Calu3 (cell line): ENCODE data around the gene FAM186B. TPM values are rescaled to one million over a fixed set of nuclear protein-coding genes. Genes with fewer than 3 reads are reported as not detected.
A peak's percentile ranks its signal among the peaks of the same experiment; 100 is the strongest.

Source experiments
- BruUV-seq: library from RNA; stranded (reverse); fragments of 400-500 nt; replicated peaks from 2 replicates; lab custom pipeline; 2021; lab: Mats Ljungman, UMichigan
- CTCF ChIA-PET: fragments of 300-600 bp; sonication (Branson Sonifier 250); formaldehyde crosslinking; loops from one replicate; lab custom pipeline; 2022; ENCODE audit warnings: antibody characterized with exemption; lab: Charles Lee
- DNase-seq: peaks from one replicate; pipeline ENCODE4 v3.0.0; 2022
- H3K27ac Mint-ChIP-seq: one replicate; pipeline ENCODE4 v1.8.0; 2022; ENCODE audit warnings: mixed read lengths; ENCODE audit not compliant: unreplicated experiment
- H3K27me3 Mint-ChIP-seq: one replicate; pipeline ENCODE4 v1.8.0; 2022; ENCODE audit warnings: mixed read lengths; ENCODE audit not compliant: unreplicated experiment
- H3K36me3 Mint-ChIP-seq: one replicate; pipeline ENCODE4 v1.8.0; 2022; ENCODE audit warnings: mild to moderate bottlenecking, moderate library complexity, mixed read lengths; ENCODE audit not compliant: insufficient read depth, unreplicated experiment
- H3K4me1 Mint-ChIP-seq: one replicate; pipeline ENCODE4 v1.8.0; 2022; ENCODE audit warnings: mild to moderate bottlenecking, low read depth, mixed read lengths; ENCODE audit not compliant: unreplicated experiment
- H3K4me3 Mint-ChIP-seq: one replicate; pipeline ENCODE4 v1.8.0; 2022; ENCODE audit warnings: mild to moderate bottlenecking, low read depth, moderate library complexity, mixed read lengths; ENCODE audit not compliant: unreplicated experiment
- H3K9me3 Mint-ChIP-seq: one replicate; pipeline ENCODE4 v1.8.0; 2022; ENCODE audit warnings: low read depth, mixed read lengths; ENCODE audit not compliant: unreplicated experiment
- intact Hi-C: fragments of 100-400 bp; cut with micrococcal nuclease; formaldehyde crosslinking; loops from one replicate; pipeline ENCODE4 v1.10.0; 2022; ENCODE audit not compliant: unreplicated experiment
- total RNA-seq: library from RNA; stranded (reverse); gene quantifications from 2 replicates; pipeline ENCODE4 v1.2.3, GENCODE V29; 2022
- TF ChIP-seq, protein P1 (sequence below): fragments of 200-600 bp; IDR thresholded peaks from one replicate; pipeline ENCODE4 v1.8.0; 2022; ENCODE audit warnings: antibody characterized with exemption; ENCODE audit not compliant: unreplicated experiment

FAM186B gene
- total RNA-seq, 1 experiment from 2014 or later = 0.47 TPM

- peaks cover 19% of the 10 kb centered on the region for H3K36me3 Mint-ChIP-seq
- no peaks in the 10 kb centered on the region for H3K4me1 Mint-ChIP-seq
- intact Hi-C loops = no loop called here
- TF ChIP-seq, protein P1, sequence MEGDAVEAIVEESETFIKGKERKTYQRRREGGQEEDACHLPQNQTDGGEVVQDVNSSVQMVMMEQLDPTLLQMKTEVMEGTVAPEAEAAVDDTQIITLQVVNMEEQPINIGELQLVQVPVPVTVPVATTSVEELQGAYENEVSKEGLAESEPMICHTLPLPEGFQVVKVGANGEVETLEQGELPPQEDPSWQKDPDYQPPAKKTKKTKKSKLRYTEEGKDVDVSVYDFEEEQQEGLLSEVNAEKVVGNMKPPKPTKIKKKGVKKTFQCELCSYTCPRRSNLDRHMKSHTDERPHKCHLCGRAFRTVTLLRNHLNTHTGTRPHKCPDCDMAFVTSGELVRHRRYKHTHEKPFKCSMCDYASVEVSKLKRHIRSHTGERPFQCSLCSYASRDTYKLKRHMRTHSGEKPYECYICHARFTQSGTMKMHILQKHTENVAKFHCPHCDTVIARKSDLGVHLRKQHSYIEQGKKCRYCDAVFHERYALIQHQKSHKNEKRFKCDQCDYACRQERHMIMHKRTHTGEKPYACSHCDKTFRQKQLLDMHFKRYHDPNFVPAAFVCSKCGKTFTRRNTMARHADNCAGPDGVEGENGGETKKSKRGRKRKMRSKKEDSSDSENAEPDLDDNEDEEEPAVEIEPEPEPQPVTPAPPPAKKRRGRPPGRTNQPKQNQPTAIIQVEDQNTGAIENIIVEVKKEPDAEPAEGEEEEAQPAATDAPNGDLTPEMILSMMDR = no peak
- H3K9me3 Mint-ChIP-seq = no peaks in the 10 kb centered on the region
- H3K27me3 Mint-ChIP-seq = no peaks in the 10 kb centered on the region
- DNase-seq = no peak
- BruUV-seq = no TSS peak
- H3K4me3 Mint-ChIP-seq = no peak overlapping the region
- CTCF ChIA-PET = no interaction called here
- H3K27ac Mint-ChIP-seq = no peak overlapping the region
Observed at GRCh38 chr12:49646871-49647654, 41.6 kb upstream of the FAM186B start.

GRCh38 chr12:49646331-49646830 lies 40.9 kb upstream of the FAM186B start:
- Mint-ChIP-seq H3K36me3 (peaks cover 19% of the 10 kb centered on the region), H3K27ac (no peak overlapping the region), H3K4me3 (no peak overlapping the region), H3K4me1 (no peaks in the 10 kb centered on the region), H3K9me3 (no peaks in the 10 kb centered on the region), H3K27me3 (no peaks in the 10 kb centered on the region)
- CTCF ChIA-PET = no interaction called here
- TF ChIP-seq, protein P1 = no peak
- no TSS peak for BruUV-seq
- intact Hi-C loops = no loop called here
- DNase-seq = no peak

- no TSS peak for BruUV-seq
- H3K36me3 Mint-ChIP-seq = peaks cover 19% of the 10 kb centered on the region
- H3K4me1 Mint-ChIP-seq = no peaks in the 10 kb centered on the region
- intact Hi-C loops = no loop called here
- H3K27me3 Mint-ChIP-seq = no peaks in the 10 kb centered on the region
- no peak overlapping the region for H3K27ac Mint-ChIP-seq
- H3K4me3 Mint-ChIP-seq = no peak overlapping the region
- CTCF ChIA-PET = interaction anchor here (0.6 to 0.8 kb wide), 3 partner anchors 27 to 132 kb away, joined by 3 to 7 read pairs (median 4); partner anchors contain the start of gene TMBIM6
- DNase-seq = no peak
- H3K9me3 Mint-ChIP-seq = no peaks in the 10 kb centered on the region
- TF ChIP-seq, protein P1 = no peak
Observed at GRCh38 chr12:49645146-49646039, 40.0 kb upstream of the FAM186B start.

DNA sequence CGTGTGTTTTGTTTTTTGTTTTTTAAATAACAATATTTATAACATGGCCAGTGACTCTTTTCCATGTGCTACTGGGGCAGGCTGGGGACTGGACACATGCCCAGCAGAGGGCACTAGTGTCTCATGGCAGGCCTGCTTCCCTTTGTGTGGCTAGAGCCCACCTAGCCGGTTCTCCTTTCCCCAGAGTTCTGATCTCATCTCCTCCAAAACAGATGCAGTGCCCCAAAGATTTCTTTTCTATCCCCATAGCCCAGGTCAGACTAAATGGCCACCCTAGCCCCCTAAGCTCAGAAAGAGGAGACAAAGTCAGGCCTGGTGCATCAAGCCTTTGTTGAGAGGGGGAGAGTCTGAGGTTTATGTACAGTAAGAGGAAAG lies 39.2 kb upstream of the FAM186B start:
- peaks cover 19% of the 10 kb centered on the region for H3K36me3 Mint-ChIP-seq
- CTCF ChIA-PET = interaction anchor here (0.6 to 0.8 kb wide), 2 partner anchors 27 to 97 kb away, joined by 3 to 7 read pairs; partner anchors contain the start of gene TMBIM6
- no peaks in the 10 kb centered on the region for H3K4me1 Mint-ChIP-seq
- no peak overlapping the region for H3K4me3 Mint-ChIP-seq
- intact Hi-C loops = loop anchor here (5.0 kb wide), 1 partner anchor 63 kb away; the partner anchor contains the start of gene FMNL3
- TF ChIP-seq, protein P1 = peak; percentile 75
- H3K27ac Mint-ChIP-seq = no peak overlapping the region
- H3K9me3 Mint-ChIP-seq = no peaks in the 10 kb centered on the region
- no TSS peak for BruUV-seq
- no peaks in the 10 kb centered on the region for H3K27me3 Mint-ChIP-seq
- DNase-seq = peak; percentile 68
